ENCODE measurements around the gene DNMT1. TPM values are rescaled to one million over a fixed set of nuclear protein-coding genes. Genes with fewer than 3 reads are reported as not detected.

DNMT1 gene
- total RNA-seq, 1 donor from 2014 or later: 25.1 TPM

GRCh38 chr19:10151521-10151920, 43.2 kb downstream of the DNMT1 start:
- intact Hi-C loops (cut with micrococcal nuclease): no loop called here
- DNase-seq: no peak
- ATAC-seq: no peak

GRCh38 chr19:10149427-10149826, 45.3 kb downstream of the DNMT1 start:
- intact Hi-C loops (cut with micrococcal nuclease): no loop called here
- ATAC-seq: no peak
- no peak for DNase-seq

GRCh38 chr19:10146142-10146541, 48.6 kb downstream of the DNMT1 start:
- ATAC-seq (no peak), DNase-seq (no peak)
- intact Hi-C loops (cut with micrococcal nuclease): no loop called here

- DNase-seq (no peak), ATAC-seq (no peak)
- intact Hi-C loops (cut with micrococcal nuclease): no loop called here
Observed at GRCh38 chr19:10145031-10145430, 49.7 kb downstream of the DNMT1 start.

GRCh38 chr19:10144361-10144760, 50.4 kb downstream of the DNMT1 start:
- ATAC-seq (no peak), DNase-seq (no peak)
- intact Hi-C loops (cut with micrococcal nuclease): no loop called here

GRCh38 chr19:10143681-10144080, 51.1 kb downstream of the DNMT1 start:
- DNase-seq (no peak), ATAC-seq (no peak)
- intact Hi-C loops (cut with micrococcal nuclease): no loop called here

- ATAC-seq (no peak), DNase-seq (no peak)
- intact Hi-C loops (cut with micrococcal nuclease): no loop called here
Observed at GRCh38 chr19:10142701-10143375, 51.9 kb downstream of the DNMT1 start.

GRCh38 chr19:10141973-10142372, 52.8 kb downstream of the DNMT1 start:
- no peak for ATAC-seq
- intact Hi-C loops (cut with micrococcal nuclease): no loop called here
- DNase-seq: no peak

GRCh38 chr19:10141479-10141878, 53.3 kb downstream of the DNMT1 start:
- ATAC-seq (no peak), DNase-seq (no peak)
- intact Hi-C loops (cut with micrococcal nuclease): no loop called here

- DNase-seq (no peak), ATAC-seq (no peak)
- intact Hi-C loops (cut with micrococcal nuclease): no loop called here
Observed at GRCh38 chr19:10139952-10140351, 54.8 kb downstream of the DNMT1 start.

GRCh38 chr19:10138879-10139795, 55.6 kb downstream of the DNMT1 start:
- ATAC-seq: no peak
- intact Hi-C loops (cut with micrococcal nuclease): no loop called here
- DNase-seq: no peak

GRCh38 chr19:10137751-10138682, 56.7 kb downstream of the DNMT1 start:
- intact Hi-C loops (cut with micrococcal nuclease): no loop called here
- ATAC-seq: no peak
- DNase-seq: no peak

GRCh38 chr19:10136936-10137335, 57.8 kb downstream of the DNMT1 start:
- intact Hi-C loops (cut with micrococcal nuclease): no loop called here

GRCh38 chr19:10135551-10136334, 59.0 kb downstream of the DNMT1 start:
- ATAC-seq (no peak), DNase-seq (no peak)
- intact Hi-C loops (cut with micrococcal nuclease): no loop called here

More at GRCh38 chr19:10136936-10137335, 57.8 kb downstream of the DNMT1 start:
- DNase-seq: no peak
- no peak for ATAC-seq

- intact Hi-C loops (cut with micrococcal nuclease): no loop called here
- DNase-seq (no peak), ATAC-seq (no peak)
Observed at GRCh38 chr19:10134040-10134439, 60.7 kb downstream of the DNMT1 start.

- intact Hi-C loops (cut with micrococcal nuclease): no loop called here
- DNase-seq: no peak
- no peak for ATAC-seq
Observed at GRCh38 chr19:10133596-10133995, 61.2 kb downstream of the DNMT1 start.

GRCh38 chr19:10132905-10133304, 61.8 kb downstream of the DNMT1 start:
- ATAC-seq (no peak), DNase-seq (no peak)
- intact Hi-C loops (cut with micrococcal nuclease): no loop called here

- DNase-seq (no peak), ATAC-seq (peak; percentile 33)
- intact Hi-C loops (cut with micrococcal nuclease): no loop called here
Observed at GRCh38 chr19:10126213-10126639, 68.5 kb downstream of the DNMT1 start.

- DNase-seq: no peak
- intact Hi-C loops (cut with micrococcal nuclease): no loop called here
- no peak for ATAC-seq
Observed at GRCh38 chr19:10124429-10124828, 70.3 kb downstream of the DNMT1 start.

Measured in left ventricle myocardium superior (tissue), 1 donor.